ENCODE data around the gene KLHDC7B.

KLHDC7B gene

GRCh38 chr22:50577987-50578775 lies 32.5 kb downstream of the KLHDC7B start, which contains the start of gene CPT1B:
Gene CPT1B (minus strand): TSS chr22:50578427. CDS start chr22:50577915, 512 bp downstream.
- TF ChIP-seq CTCF (IDR thresholded peaks at IDR 0.05; ENCODE audit: low read depth, low read length): no peak; the same call in 1 of the 2 replicates
- DNase-seq (ENCODE audit: extremely low read depth, low read depth): no peak

GRCh38 chr22:50578776-50579310 lies 33.1 kb downstream of the KLHDC7B start:
- no peak for TF ChIP-seq CTCF (IDR thresholded peaks at IDR 0.05; ENCODE audit: low read depth, low read length)
- DNase-seq (ENCODE audit: extremely low read depth, low read depth): no peak

DNA sequence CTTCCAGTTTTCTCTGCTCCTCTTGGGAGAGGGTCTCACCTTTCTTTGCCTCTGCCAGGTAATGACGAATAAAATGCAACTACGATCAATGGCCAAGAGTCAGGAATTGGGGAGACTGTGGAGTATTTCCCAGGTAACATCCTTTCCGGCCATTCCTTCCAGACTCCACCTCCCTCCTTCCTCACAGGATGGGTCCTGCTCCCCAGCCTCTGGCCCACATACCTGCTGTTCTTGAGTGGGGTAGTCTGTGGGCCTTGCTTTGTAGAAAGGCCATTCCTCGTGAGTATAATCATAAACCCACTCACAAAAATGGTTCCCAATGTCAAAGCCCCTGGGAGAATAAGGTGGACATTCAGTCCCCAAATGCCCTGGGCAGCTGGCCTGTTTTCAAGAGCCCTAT lies 34.1 kb downstream of the KLHDC7B start:
- DNase-seq (ENCODE audit: extremely low read depth, low read depth): no peak
- TF ChIP-seq CTCF (IDR thresholded peaks at IDR 0.05; ENCODE audit: low read depth, low read length): no peak

GRCh38 chr22:50581031-50581949 lies 35.6 kb downstream of the KLHDC7B start:
- TF ChIP-seq CTCF (IDR thresholded peaks at IDR 0.05; ENCODE audit: low read depth, low read length): no peak
- DNase-seq (ENCODE audit: extremely low read depth, low read depth): no peak

GRCh38 chr22:50581950-50582492 lies 36.3 kb downstream of the KLHDC7B start:
- DNase-seq (ENCODE audit: extremely low read depth, low read depth): no peak
- TF ChIP-seq CTCF (IDR thresholded peaks at IDR 0.05; ENCODE audit: low read depth, low read length): no peak

DNA sequence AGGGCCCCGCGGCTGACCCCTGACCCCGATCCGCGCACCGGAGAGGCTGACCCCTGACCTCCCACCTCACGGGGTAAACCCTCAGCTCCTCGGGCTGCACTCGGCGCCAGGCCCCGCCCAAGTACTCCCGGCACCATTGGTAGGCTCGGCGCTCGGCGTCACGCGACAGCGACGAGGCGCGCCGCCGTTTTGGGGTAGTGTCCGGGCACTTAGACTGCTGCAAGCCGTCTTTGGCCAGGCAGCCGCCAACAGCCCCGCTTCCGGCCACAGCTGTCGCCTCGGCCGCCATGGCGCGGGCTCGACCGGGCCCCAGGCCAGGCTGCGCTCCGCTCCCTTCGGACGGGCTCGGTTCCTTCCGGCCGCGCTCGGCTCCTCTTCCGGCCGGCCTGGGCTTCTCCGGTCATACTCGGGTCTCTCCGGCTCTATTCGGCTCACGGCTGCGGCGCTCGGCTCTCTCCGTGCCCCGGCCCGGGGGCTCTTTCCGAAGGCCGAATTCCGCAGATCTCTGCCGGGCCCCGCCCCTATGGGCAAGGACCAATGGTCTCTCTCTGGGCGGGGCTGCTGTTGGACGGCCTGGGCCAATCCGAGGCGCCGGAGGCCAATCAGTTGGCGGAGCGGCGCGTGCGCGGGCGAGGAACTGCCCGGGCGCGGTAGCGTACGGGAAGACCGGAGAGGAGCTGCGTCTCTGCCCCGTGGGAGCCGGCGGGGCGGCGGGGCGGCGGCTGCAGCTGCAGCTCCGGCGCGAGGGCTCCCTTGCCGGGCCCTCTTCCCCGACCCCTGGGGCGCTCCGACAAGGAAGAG lies 37.0 kb downstream of the KLHDC7B start, which contains the start of gene CHKB:
Gene CHKB, minus strand, starts transcription at position 357 of the 801 bp plus-strand sequence. Its CDS starts 68 bp downstream, at position 289.
- TF ChIP-seq CTCF (IDR thresholded peaks at IDR 0.05; ENCODE audit: low read depth, low read length): no peak
- peak; percentile 92 for DNase-seq (ENCODE audit: extremely low read depth, low read depth)
